Thoracic aorta (tissue), 2 donors: Measurements from ENCODE around the gene EFCAB12. TPM values are rescaled to one million over a fixed set of nuclear protein-coding genes. Genes with fewer than 3 reads are reported as not detected.

Source experiments
- ATAC-seq: fragments of 150-250 bp; one replicate; pipeline ENCODE4 v1.8.0; 2017; ENCODE audit warnings: low read depth; ENCODE audit not compliant: insufficient number of reproducible peaks, low FRiP score
- DNase-seq: peaks from one replicate; pipeline ENCODE4 v3.0.0-alpha.2; 2020; ENCODE audit warnings: low spot score
- H3K27ac ChIP-seq, 2 donors: fragments of 200-600 bp; sonication (generic); 1 replicate in 1 of 2; 2 replicates in 1 of 2; pipeline ENCODE4 v1.5.1; 2016; ENCODE audit warnings: mild to moderate bottlenecking in 2 of 2, moderate library complexity in 2 of 2
- H3K27me3 ChIP-seq: fragments of 200-600 bp; sonication (generic); replicated peaks from 2 replicates; pipeline ENCODE4 v1.6.0; 2016; ENCODE audit warnings: mild to moderate bottlenecking; ENCODE audit not compliant: insufficient read depth
- H3K36me3 ChIP-seq: fragments of 200-600 bp; sonication (generic); one replicate; pipeline ENCODE4 v1.5.1; 2016
- H3K4me1 ChIP-seq, 2 donors: fragments of 200-600 bp; sonication (generic); 1 replicate in 1 of 2; 2 replicates in 1 of 2; pipeline versions ENCODE4 v1.5.1 to v1.6.0; 2016; ENCODE audit warnings: low read depth in 2 of 2, mild to moderate bottlenecking in 1 of 2; ENCODE audit not compliant: control insufficient read depth in 1 of 2
- H3K4me3 ChIP-seq: fragments of 200-600 bp; sonication (generic); 2 replicates; pipeline ENCODE4 v1.5.1; 2016; ENCODE audit warnings: mild to moderate bottlenecking
- H3K9me3 ChIP-seq: fragments of 200-600 bp; sonication (generic); 2 replicates; pipeline ENCODE4 v1.5.1; 2016
- CTCF ChIP-seq: fragments of 200-600 bp; sonication (generic); IDR thresholded peaks from one replicate; pipeline ENCODE4 v1.5.1; 2019; ENCODE audit warnings: antibody characterized with exemption
- total RNA-seq, 2 donors: library from RNA; depleted of rRNA; stranded (reverse); fragments of >200 nt; gene quantifications; one replicate each; pipeline versions ENCODE4 v1.1.0 to v1.2.3, GENCODE V29; 2016

EFCAB12 gene
- total RNA-seq, 2 donors from 2014 or later: 0.68 TPM; not detected in 1

- H3K36me3 ChIP-seq: peaks cover 4% of the 10 kb centered on the region
- no peak overlapping the region for H3K27ac ChIP-seq
- TF ChIP-seq CTCF: no peak
These were observed 31.7 kb upstream of the EFCAB12 start for GRCh38 chr3:129460155-129460554.

GRCh38 chr3:129453732-129454131 lies 25.3 kb upstream of the EFCAB12 start:
- TF ChIP-seq CTCF: no peak
- peaks cover 11% of the 10 kb centered on the region for H3K36me3 ChIP-seq
- DNase-seq: no peak

More at GRCh38 chr3:129460155-129460554, 31.7 kb upstream of the EFCAB12 start:
- no peak for ATAC-seq
- no peak for DNase-seq
- no peaks in the 10 kb centered on the region for H3K9me3 ChIP-seq
- no peak overlapping the region for H3K4me3 ChIP-seq
- no peaks in the 10 kb centered on the region for H3K4me1 ChIP-seq
- no peaks in the 10 kb centered on the region for H3K27me3 ChIP-seq

GRCh38 chr3:129449279-129450115 lies 21.1 kb upstream of the EFCAB12 start:
- no peak for TF ChIP-seq CTCF
- DNase-seq (no peak), ATAC-seq (no peak)
- peaks cover 9 to 17% of the 10 kb centered on the region in 2 donors for H3K4me1 ChIP-seq
- H3K27me3 ChIP-seq: no peaks in the 10 kb centered on the region
- H3K4me3 ChIP-seq: no peak overlapping the region
- H3K27ac ChIP-seq: peak overlapping the region in 1 of 2 donors; percentile 4
- H3K9me3 ChIP-seq: no peaks in the 10 kb centered on the region
- H3K36me3 ChIP-seq: peaks cover 7% of the 10 kb centered on the region

More at GRCh38 chr3:129453732-129454131, 25.3 kb upstream of the EFCAB12 start:
- no peaks in the 10 kb centered on the region for H3K27me3 ChIP-seq
- no peak overlapping the region for H3K27ac ChIP-seq
- no peak for ATAC-seq
- H3K4me3 ChIP-seq: no peak overlapping the region
- no peaks in the 10 kb centered on the region for H3K9me3 ChIP-seq
- H3K4me1 ChIP-seq: peaks cover 9 to 11% of the 10 kb centered on the region in 2 donors

GRCh38 chr3:129448186-129448895 lies 19.9 kb upstream of the EFCAB12 start:
- TF ChIP-seq CTCF: no peak
- ATAC-seq (no peak), DNase-seq (no peak)
- H3K9me3 ChIP-seq: no peaks in the 10 kb centered on the region
- H3K4me3 ChIP-seq: no peak overlapping the region
- no peak overlapping the region for H3K27ac ChIP-seq
- peaks cover 7% of the 10 kb centered on the region for H3K36me3 ChIP-seq
- no peaks in the 10 kb centered on the region for H3K27me3 ChIP-seq
- H3K4me1 ChIP-seq: peaks cover 9 to 26% of the 10 kb centered on the region in 2 donors

GRCh38 chr3:129446926-129447325 lies 18.5 kb upstream of the EFCAB12 start:
- no peak for DNase-seq
- no peaks in the 10 kb centered on the region for H3K9me3 ChIP-seq
- no peak overlapping the region for H3K4me3 ChIP-seq
- no peak for ATAC-seq
- no peaks in the 10 kb centered on the region for H3K36me3 ChIP-seq
- H3K27ac ChIP-seq: no peak overlapping the region
- peaks cover 19 to 40% of the 10 kb centered on the region in 2 donors for H3K4me1 ChIP-seq
- no peaks in the 10 kb centered on the region for H3K27me3 ChIP-seq
- no peak for TF ChIP-seq CTCF
